HG03565 (cell line): Measurements from ENCODE around the gene TBCD.

Source experiments
- ATAC-seq: cut with Tn5 transposase; IDR thresholded peaks from one replicate; pipeline ENCODE4 v1.9.1; 2021; ENCODE audit warnings: mild to moderate bottlenecking, moderate library complexity; ENCODE audit not compliant: unreplicated experiment

TBCD gene

GRCh38 chr17:82751571-82752370, at the start of gene TBCD:
Gene TBCD, plus strand, starts transcription at chr17:82752065. Its CDS starts 129 bp downstream, at chr17:82752194.
- ATAC-seq: peak; percentile 70

- no peak for ATAC-seq
Observed at GRCh38 chr17:82702231-82702927, 49.5 kb upstream of the TBCD start.

GRCh38 chr17:82703036-82703745, 48.7 kb upstream of the TBCD start:
- ATAC-seq: no peak

- no peak for ATAC-seq
Observed at GRCh38 chr17:82703935-82704865, 47.7 kb upstream of the TBCD start.

- ATAC-seq: no peak
Observed at GRCh38 chr17:82704886-82705285, 47.0 kb upstream of the TBCD start.

- no peak for ATAC-seq
Observed at GRCh38 chr17:82705756-82706155, 46.1 kb upstream of the TBCD start.

GRCh38 chr17:82709024-82709675, 42.7 kb upstream of the TBCD start:
- no peak for ATAC-seq

- no peak for ATAC-seq
Observed at GRCh38 chr17:82709676-82710498, 42.0 kb upstream of the TBCD start.

- ATAC-seq: no peak
Observed at GRCh38 chr17:82710499-82711232, 41.2 kb upstream of the TBCD start.

- ATAC-seq: no peak
Observed at GRCh38 chr17:82713071-82713723, 38.7 kb upstream of the TBCD start.

- no peak for ATAC-seq
Observed at GRCh38 chr17:82716203-82717010, 35.5 kb upstream of the TBCD start, which contains the start of gene FN3KRP. Gene FN3KRP, plus strand, starts transcription at chr17:82716706. Its CDS starts 50 bp downstream, at chr17:82716756.

GRCh38 chr17:82718986-82719685, 32.7 kb upstream of the TBCD start:
- ATAC-seq: no peak

GRCh38 chr17:82720204-82720603, 31.7 kb upstream of the TBCD start:
- no peak for ATAC-seq

GRCh38 chr17:82722341-82723013, 29.4 kb upstream of the TBCD start:
- ATAC-seq: no peak

GRCh38 chr17:82723169-82723807, 28.6 kb upstream of the TBCD start:
- ATAC-seq: no peak
